Neural crest cell (in vitro differentiated cells): Measurements from ENCODE around the gene FUT8. TPM values are rescaled to one million over a fixed set of nuclear protein-coding genes. Genes with fewer than 3 reads are reported as not detected.

ENCODE experiments used
- DNase-seq: peaks from one replicate; pipeline ENCODE4 v3.0.0; 2021; ENCODE audit warnings: low read depth, mixed read lengths, low spot score
- H3K27ac Mint-ChIP-seq: one replicate; pipeline ENCODE4 v1.8.0; 2021; ENCODE audit warnings: mild to moderate bottlenecking, mixed read lengths; ENCODE audit not compliant: unreplicated experiment
- H3K27me3 Mint-ChIP-seq: 2 replicates; pipeline ENCODE4 v1.8.0; 2021; ENCODE audit warnings: low read depth, mild to moderate bottlenecking, mixed read lengths
- H3K36me3 Mint-ChIP-seq: 2 replicates; pipeline ENCODE4 v1.8.0; 2021; ENCODE audit warnings: low read depth, mild to moderate bottlenecking, mixed read lengths
- H3K4me1 Mint-ChIP-seq: 2 replicates; pipeline ENCODE4 v1.8.0; 2021; ENCODE audit warnings: mixed read lengths
- H3K4me3 Mint-ChIP-seq: one replicate; pipeline ENCODE4 v1.8.0; 2021; ENCODE audit warnings: mild to moderate bottlenecking, mixed read lengths
- H3K9me3 Mint-ChIP-seq: 2 replicates; pipeline ENCODE4 v1.8.0; 2021; ENCODE audit warnings: mixed read lengths
- total RNA-seq: library from RNA; stranded (reverse); gene quantifications from 2 replicates; pipeline ENCODE4 v1.2.1, GENCODE V29; 2021
- TF ChIP-seq, protein P1 (sequence below): fragments of 200-600 bp; sonication (generic); conservative IDR thresholded peaks from 2 replicates; pipeline ENCODE4 v1.5.0; 2021; ENCODE audit warnings: antibody characterized with exemption, mild to moderate bottlenecking

Gene FUT8
- total RNA-seq, 1 donor from 2014 or later: 67.2 TPM

DNA sequence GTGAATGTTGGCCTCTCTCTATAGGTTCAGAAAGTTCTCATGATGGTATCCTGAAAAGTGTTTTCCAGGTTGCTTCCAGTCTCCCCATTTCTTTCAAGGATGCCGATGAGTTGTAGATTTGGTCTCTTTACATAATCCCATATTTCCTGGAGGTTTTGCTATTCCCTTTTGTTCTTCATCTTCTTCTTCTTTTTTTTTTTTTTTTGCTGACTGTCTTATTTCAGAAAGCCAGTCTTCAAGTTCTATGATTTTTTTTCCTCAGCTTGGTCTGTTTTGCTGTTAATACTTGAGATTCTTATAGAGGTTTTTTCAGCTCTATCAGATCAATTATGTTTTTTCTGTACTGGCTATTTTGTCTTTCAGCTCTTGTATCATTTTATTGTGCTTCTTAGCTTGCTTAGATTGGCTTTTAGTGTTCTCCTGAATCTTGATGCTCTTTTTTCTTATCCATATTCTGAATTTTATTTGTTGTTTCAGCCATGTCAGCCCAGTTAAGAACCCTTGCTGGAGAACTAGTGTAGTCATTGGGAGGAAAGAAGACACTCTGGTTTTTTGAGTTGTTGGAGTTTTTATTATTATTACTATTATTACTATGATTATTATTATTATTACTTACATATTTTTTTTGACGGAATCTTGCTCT lies 124.4 kb downstream of the FUT8 start:
- Mint-ChIP-seq H3K4me1 (no peaks in the 10 kb centered on the region), H3K9me3 (no peaks in the 10 kb centered on the region), H3K27me3 (no peaks in the 10 kb centered on the region), H3K27ac (no peak overlapping the region), H3K36me3 (no peaks in the 10 kb centered on the region), H3K4me3 (no peak overlapping the region)
- TF ChIP-seq, protein P1, sequence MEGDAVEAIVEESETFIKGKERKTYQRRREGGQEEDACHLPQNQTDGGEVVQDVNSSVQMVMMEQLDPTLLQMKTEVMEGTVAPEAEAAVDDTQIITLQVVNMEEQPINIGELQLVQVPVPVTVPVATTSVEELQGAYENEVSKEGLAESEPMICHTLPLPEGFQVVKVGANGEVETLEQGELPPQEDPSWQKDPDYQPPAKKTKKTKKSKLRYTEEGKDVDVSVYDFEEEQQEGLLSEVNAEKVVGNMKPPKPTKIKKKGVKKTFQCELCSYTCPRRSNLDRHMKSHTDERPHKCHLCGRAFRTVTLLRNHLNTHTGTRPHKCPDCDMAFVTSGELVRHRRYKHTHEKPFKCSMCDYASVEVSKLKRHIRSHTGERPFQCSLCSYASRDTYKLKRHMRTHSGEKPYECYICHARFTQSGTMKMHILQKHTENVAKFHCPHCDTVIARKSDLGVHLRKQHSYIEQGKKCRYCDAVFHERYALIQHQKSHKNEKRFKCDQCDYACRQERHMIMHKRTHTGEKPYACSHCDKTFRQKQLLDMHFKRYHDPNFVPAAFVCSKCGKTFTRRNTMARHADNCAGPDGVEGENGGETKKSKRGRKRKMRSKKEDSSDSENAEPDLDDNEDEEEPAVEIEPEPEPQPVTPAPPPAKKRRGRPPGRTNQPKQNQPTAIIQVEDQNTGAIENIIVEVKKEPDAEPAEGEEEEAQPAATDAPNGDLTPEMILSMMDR: no peak
- no peak for DNase-seq

DNA sequence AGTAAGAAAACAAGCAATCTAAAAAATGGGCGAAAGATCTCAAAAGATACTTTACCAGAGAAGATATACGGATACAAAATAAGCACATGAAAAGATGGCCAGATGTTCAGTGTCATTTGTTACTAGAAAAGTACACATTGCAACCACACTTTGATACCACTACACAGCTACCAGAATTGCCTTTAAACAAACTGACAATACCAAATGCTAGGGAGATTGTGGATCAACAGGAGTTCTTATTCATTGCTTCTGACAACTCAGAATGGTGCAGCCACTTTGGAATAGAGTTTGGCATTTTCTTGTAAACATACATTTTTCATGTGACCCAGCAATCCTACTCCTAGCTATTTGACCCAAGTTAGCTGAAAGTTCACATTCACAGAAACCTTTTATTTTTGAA lies 136.3 kb downstream of the FUT8 start:
- Mint-ChIP-seq H3K27ac (no peak overlapping the region), H3K9me3 (no peaks in the 10 kb centered on the region), H3K36me3 (no peaks in the 10 kb centered on the region), H3K4me3 (no peak overlapping the region), H3K4me1 (no peaks in the 10 kb centered on the region), H3K27me3 (no peaks in the 10 kb centered on the region)
- TF ChIP-seq, protein P1: no peak
- DNase-seq: no peak

DNA sequence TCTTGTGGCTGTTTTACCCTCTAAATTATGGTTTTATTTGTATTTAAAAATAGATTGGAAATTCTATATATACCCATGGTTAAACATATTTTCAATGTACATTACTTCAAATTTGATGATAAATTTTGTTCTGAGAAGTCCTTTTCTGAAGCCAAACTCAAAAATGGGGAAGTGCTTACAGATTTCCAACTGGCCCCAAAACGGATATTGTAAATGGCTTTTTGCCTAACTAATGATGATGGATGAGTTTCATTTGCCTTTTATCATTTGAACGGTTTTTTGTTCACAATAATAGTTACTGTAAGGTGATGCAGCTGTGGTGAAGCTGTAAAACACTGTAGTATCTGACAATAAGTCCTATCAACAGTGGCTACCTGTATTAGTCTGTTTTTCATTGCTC lies 136.9 kb downstream of the FUT8 start:
- Mint-ChIP-seq H3K4me3 (no peak overlapping the region), H3K9me3 (no peaks in the 10 kb centered on the region), H3K27ac (no peak overlapping the region), H3K36me3 (no peaks in the 10 kb centered on the region), H3K27me3 (no peaks in the 10 kb centered on the region), H3K4me1 (no peaks in the 10 kb centered on the region)
- no peak for DNase-seq
- TF ChIP-seq, protein P1: no peak

DNA sequence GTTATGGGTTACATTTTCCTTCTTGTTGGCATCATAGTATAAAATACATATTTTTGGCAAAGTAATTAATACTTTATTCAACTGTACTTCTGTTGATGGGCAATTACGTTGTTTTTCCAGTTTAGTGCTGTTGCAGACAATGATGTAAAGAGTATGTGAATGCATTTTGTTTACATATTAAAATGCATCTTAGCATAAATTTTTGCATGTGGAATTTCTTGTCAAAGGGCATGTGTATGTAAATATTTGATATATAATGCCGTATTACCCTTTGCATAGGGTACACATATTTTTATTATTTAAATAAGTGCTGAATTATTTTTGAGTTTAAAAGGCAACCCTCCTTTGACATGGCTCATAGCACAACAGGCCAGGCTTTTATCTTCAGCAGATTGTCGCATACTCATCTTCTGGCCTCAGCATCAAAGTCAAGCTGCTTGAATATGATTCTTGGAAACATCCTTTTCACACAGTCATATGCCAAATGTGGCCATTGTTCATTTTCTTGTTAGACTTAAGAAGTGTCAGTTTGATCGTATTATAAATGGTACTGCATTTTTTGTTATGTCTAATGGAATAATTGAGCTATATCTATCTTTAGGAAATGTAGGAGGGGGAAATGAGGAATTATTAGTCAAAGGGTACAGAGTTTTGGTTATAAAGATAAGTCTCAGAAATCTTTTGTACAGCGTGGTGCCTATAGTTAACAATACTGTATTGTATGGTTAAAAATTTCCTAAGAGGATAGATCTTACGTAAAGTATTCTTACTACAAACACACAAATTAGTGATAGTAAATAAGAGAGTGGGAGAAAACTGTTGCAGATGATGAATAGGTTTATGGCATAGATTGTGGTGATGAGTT lies 138.5 kb downstream of the FUT8 start:
- no peaks in the 10 kb centered on the region for H3K27me3 Mint-ChIP-seq
- no peaks in the 10 kb centered on the region for H3K4me1 Mint-ChIP-seq
- H3K36me3 Mint-ChIP-seq: no peaks in the 10 kb centered on the region
- no peak overlapping the region for H3K27ac Mint-ChIP-seq
- TF ChIP-seq, protein P1: no peak
- H3K4me3 Mint-ChIP-seq: no peak overlapping the region
- no peak for DNase-seq
- no peaks in the 10 kb centered on the region for H3K9me3 Mint-ChIP-seq

DNA sequence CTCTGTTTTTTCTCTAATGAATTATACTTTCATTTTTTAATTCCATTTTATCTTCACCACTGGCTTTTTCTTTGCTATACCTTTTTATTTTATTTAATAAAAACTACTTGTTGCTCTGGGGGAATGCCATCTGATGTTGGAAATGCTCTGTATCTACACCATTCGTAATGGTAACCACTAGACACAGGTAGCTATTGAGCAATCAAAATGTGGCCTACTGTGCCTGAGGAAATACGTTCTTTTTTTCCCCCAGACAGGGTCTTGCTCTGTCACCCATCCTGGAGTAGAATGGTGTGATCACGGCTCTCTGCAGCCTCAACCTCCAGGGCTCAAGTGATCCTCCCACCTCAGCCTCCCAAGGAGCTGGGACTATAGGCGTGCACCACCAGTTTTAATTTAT lies 140.2 kb downstream of the FUT8 start:
- no peak for DNase-seq
- H3K4me3 Mint-ChIP-seq: no peak overlapping the region
- no peaks in the 10 kb centered on the region for H3K36me3 Mint-ChIP-seq
- TF ChIP-seq, protein P1: no peak
- no peak overlapping the region for H3K27ac Mint-ChIP-seq
- no peaks in the 10 kb centered on the region for H3K4me1 Mint-ChIP-seq
- no peaks in the 10 kb centered on the region for H3K27me3 Mint-ChIP-seq
- H3K9me3 Mint-ChIP-seq: no peaks in the 10 kb centered on the region
